ENCODE results near the gene OBI1.
A peak's percentile ranks its signal among the peaks of the same experiment; 100 is the strongest.
"Not testable (repeated sequence)": the region's sequence is repeated elsewhere in the genome, so short reads cannot be mapped to it uniquely, and the experiment has no call there.

Gene OBI1

DNA sequence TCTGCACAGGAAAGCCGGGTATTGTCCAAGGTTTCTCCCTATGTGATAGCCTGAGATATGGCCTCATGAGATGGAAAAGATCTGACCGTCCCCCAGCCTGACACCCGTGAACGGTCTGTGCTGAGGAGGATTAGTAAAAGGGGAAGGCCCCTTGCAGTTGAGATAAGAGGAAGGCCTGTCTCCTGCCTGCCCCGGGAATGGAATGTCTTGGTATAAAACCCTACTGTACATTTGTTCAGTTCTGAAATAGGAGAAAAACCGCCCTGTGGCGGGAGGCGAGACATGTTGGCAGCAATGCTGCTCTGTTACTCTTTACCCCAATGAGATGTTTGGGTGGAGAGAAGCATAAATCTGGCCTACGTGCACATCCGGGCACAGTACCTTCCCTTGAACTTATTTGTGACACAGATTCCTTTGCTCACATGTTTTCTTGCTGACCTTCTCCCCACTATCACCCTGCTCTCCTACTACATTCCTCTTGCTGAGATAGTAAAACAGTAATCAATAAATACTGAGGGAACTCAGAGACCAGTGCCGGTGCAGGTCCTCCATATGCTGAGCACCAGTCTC lies 11.8 kb downstream of the OBI1 start:
- not testable (repeated sequence) for DNase-seq

DNA sequence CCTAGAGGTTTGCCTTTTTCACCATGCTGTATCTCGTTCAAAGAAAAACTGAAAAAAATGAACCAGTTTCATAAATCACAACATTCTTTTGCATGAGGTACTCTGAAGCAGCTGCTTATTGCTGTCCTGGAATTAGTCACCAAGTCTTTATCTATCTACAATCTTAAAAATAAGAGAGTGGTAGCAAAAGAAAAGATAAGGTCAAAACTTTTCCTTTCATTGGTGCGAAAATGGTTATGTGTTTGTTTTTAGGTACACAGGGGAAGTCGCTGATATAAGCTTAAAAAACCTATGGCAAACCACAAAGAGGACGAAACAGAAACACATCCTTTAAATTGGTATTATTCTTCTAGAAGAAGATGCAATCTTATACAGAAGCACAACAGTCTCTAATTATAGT lies 20.7 kb downstream of the OBI1 start:
- no peak for DNase-seq

DNA sequence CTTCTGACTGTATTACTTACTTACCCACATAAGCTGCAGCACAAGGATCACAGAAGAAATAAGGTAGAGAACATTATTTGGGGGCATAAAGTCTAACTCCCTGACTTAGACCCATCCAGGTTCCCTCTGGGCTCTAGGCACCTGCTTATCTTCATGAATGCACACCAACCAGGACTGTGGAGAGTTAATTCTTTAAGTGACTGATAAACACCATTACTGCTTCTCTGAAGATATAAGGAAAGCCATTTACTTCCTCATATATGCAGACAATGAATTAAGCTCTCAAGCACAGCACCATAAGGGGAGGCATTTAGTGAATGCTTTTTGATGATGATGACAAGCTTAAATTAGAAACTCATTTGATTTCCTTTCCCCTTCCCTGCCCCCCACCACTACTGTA lies 22.5 kb downstream of the OBI1 start:
- no peak for DNase-seq

DNA sequence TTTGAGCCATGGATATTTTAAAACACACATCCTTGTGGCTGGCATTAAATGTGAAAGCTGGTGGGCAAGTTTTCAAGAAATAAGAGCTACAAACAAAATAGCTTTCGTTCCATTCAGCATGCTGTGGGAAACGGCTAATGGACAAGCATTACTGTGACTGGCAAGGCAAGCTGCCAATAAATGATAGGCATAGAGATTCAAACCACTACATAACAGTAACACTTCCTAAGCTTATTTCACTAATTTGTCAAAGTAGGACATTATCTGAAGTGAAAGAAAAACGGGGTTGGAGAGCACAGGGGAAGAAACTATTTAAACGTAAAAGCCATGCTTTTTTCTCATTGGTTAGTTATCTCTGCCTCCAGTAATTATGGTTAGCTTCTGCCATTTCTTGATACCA lies 26.0 kb downstream of the OBI1 start:
- DNase-seq, result no peak

DNA sequence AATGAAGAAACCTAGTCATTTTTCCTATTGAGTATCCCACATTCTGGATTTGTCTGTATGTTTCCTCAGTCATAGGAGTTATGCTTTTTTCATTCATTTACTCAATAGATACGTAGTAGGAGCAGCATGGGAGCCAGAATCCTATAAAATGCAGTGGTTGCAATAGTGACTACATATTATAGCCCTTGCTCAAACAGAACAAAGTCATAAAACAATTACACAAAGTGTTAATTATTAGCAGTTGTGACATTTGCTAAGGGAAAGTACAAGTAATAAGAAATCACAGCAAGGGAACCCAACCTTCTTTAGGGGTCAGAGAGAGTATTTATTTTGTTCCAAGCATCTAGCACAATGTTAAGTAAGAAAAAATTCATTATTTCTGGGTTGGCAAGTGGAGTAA lies 27.9 kb downstream of the OBI1 start:
- DNase-seq, result no peak

DNA sequence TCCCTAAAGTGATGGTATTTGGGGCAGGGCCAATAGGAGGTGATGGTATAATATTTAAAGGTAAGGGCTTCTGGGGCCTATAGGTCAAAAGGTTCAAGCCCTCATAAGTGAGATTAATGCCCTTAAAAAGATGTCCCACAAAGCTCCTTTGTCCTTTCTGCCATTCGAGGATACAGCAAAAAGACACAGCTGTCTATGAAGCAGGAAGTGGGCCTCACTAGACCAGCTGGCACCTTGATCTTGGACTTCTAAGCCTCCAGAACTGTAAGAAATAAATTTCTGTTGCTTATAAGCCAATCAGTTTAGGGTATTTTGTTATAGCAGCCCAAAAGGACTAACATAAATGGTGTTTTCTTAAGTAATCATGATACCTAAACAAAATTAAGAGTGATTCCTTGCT lies 28.4 kb downstream of the OBI1 start:
- DNase-seq, result no peak

DNA sequence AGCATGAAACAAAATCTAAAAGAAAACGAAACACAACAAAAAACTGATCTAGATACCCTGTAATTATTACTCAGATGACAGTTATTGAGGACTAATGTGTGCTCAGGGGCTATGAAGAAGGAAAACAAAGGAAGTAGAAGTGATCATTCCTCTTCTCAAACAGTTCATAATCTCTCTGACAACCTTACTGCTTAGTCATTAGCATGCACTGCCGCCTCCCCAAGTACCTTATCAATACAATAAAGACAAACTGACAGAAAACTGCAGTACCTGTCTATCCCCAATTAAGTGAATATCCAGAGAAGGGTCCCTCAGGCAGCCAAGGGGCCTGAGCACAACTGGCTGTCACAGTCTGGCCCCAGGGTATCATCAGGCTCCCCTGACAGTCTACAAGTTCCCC lies 33.6 kb downstream of the OBI1 start:
- no peak for DNase-seq

DNA sequence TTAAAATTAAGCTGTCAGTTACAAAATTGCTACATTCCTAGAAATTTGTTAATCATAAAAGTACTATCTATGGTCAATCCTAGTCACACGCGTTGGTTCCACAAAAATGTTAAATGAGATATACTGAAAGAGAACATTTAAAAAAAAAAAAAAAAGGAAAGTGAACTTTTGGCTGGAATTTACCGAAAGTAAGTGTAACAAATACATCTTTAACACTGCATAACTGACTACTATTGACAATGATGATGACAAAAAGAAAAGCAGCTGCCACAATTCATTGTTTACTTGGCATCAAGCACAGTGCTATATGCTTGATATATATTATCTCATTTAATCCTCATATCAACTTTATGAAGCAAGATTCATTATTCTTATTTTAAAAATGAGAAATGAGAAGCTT lies 35.8 kb downstream of the OBI1 start:
- DNase-seq, result no peak

DNA sequence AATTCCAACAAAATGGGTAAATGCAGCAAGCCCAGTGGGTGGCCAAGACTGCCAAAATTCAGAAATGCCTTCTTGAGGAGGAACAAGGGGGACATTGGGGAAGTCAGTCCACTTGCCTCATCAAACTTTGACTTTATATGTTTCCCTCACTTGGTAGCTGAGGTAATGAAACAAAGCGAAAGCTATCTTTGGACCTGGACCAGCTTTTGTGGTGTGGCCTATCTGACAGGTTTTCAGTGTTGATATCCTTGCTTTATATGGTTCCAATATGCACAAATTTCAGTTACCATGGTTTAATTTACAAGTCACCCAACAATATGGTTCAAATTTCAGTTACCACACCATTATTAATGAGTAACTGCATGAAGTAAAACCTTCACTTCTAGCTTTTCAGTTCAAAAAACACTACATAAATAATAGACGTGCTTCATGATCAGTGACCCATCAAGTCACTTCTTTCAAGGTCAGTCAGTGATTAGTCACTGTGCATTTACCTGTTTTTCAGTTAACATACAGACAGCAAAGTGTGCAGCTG lies 38.0 kb downstream of the OBI1 start:
- DNase-seq, result no peak

DNA sequence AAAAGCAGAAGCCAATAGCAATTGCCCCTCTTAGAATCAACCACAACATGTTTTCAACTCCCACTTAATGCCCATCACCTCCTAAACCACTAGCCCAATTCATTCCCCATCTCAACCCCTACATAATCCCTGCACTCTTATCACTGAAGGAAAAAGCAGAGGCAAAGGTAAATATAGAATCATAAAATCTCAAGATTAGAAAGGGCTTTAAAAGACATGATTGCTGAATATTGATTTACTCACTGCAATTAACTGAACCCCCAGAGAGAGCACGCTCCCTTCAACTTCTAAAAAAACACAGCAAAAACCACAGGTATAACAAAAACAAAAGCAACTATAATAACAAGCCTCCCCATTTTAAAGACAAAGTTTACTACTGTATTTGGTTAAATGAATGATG lies 40.5 kb downstream of the OBI1 start:
- no peak for DNase-seq

DNA sequence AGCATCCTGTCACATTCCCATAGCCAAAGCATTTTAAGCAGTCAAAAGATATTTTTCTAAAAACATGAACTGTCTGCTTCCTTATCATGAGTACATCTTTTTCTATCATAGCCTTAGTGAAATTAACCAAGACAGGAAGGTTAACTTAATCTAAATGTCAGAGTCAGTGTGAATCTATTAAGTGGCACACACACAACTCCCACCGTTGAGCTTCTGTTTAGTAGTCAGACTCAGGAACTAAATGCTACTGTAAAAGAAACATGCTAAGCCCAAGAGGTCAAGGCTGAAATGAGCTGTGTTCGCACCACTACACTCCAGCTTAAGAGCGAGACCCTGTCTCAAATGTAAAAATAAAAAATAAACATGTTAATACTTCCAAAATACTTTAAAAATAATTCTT lies 47.9 kb downstream of the OBI1 start:
- DNase-seq, result no peak

DNA sequence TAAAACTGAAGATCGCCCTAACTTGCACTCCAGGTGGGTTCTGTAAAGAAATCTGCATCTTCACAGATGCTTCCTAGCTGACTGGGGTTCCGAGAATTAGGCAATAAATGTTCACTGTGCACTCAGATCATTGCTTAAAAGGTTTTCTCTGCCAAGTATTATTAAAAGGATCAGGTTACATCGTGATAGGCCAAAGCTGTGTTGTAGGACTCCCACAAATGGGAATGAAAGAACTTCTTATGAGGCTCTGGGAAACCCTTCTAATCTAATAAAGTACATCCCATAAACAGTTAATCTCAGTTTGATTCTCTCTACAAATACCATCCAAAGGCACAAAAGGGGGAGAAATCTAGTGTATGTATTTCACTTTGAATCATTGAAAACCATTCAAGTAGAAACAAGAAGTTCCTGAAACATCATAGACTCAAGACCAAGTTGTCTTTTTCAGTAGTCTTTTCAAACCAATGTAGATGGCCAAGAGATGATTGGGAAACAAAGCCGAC lies 48.5 kb downstream of the OBI1 start:
- no peak for DNase-seq

DNA sequence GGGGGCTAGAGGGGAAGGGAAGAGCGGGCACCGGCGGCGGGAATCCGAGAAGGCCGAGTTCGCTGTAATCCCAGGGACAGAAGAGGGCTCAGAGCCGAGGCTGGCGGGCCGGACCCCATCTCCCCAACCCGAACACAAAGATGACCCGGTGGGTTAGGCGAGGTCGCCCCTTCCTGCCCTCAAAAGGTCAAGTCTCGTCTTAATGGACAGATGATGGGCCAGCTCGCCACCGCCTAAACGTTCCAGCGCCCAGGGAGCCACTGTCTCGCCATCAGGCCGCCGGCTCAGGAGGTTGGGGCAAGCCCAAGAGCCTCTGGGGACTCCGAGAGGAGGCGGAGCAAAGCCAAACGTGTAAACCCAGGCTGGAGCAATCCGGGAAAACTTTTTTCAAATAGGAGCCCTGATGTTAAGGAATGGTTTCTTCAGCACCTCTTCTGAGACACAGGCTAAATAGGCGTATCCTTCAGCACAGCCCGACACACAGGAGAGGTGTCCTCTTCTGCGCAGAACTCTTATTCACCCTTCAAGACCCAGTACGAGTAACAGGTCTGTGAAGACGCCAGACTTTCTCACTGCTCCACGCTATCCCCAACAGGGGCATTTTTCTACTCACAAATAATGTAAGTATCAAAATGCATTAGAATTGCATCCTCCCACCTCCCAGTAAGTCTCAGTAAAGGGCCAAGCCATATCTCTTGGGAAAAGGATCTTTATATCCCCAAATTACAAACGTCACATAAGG lies 49.3 kb downstream of the OBI1 start:
- DNase-seq, result no peak

DNA sequence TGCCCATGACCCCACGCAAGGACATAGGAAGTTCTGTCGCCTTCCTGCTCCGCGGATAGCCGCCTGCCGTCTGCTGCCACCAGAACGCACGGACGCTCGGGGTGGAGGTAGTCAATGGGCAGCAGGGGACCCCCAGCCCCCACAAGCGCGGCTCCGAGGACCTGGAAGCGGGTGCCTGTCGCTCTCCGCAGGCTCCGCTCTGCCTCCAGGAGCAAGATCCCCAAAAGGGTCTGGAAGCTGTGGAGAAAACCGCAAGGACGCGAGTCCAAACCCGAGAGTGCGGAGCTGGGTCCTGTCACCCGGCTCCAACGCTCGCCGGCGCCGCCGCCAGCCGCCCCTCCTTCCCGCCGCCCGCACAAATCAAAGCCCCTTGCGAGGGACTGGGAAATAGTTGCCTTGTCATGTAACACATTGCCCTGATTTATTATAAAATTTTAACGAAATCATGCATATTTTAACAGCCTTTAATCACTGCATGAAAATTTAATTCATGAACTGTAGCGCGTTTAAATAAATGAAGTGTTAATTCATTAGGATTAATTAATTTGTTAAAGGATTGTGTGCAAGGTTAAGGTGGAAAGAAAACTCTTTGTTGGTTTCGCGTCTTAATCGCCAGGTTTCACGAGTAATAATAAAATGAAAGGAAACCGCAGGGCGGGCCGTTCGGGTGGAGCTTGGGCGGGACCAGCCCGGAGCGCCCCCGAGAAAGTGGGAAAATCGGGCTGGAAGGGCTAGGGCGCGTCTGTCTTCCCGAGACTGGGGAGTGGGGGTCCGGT lies 50.1 kb downstream of the OBI1 start:
- DNase-seq, result no peak

DNA sequence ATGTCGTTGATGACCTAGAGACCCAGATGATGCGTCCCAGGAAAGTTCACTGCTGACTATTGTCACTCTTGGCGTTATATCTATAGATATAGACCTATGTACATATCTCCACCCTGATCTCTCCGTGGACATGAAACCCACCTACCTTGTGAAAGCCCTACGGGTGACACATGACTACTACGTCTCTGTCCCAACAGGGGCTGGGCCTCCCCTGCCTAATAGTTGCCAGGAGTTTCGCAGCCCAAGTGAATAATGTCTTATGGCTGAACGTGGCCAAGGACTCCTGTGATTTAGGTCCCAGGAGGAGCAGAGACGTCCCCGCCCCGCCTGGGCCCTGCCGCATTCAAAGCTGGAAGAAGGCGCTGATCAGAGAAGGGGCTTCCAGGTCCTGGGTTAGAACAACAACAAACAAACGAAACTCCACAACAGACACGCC lies 50.7 kb downstream of the OBI1 start:
- DNase-seq, result no peak

DNA sequence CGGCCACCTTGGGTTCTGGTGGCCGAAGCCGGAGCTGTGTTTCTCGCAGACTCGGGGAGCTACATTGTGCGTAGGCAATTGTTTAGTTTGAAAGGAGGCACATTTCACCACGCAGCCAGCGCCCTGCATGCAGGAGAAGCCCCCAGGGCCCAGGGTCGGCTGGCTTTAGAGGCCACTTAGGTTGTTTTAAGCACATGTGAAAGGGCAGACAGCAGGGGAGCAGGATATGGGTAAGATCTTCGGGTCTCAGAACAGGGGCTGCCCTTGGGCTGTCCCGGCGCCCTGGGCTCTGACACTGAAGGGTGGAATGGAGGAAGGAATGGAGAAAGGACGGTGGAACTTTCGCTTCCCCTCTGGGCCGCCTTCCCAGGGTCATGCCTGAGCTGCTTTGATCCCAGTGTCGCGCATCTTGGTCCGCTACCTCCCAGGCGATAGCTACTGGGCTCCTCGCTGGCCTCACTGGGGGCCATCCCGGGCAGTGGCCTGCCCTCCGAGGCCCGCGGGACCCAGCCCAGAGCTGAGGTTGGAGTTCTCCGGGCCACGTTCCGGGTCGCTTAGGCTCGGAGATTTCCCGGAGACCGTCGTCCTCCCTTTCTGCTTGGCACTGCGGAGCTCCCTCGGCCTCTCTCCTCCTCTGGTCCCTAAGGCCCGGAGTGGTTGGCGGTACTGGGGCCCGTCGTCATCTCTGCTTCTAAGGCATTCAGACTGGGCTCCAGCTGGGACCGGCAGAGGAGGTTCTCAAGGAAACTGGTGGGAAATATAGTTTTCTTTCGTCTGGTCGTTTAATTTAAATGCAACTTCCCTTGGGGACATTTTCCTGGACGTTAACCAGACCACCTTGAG lies 51.3 kb downstream of the OBI1 start:
- no peak for DNase-seq

DNA sequence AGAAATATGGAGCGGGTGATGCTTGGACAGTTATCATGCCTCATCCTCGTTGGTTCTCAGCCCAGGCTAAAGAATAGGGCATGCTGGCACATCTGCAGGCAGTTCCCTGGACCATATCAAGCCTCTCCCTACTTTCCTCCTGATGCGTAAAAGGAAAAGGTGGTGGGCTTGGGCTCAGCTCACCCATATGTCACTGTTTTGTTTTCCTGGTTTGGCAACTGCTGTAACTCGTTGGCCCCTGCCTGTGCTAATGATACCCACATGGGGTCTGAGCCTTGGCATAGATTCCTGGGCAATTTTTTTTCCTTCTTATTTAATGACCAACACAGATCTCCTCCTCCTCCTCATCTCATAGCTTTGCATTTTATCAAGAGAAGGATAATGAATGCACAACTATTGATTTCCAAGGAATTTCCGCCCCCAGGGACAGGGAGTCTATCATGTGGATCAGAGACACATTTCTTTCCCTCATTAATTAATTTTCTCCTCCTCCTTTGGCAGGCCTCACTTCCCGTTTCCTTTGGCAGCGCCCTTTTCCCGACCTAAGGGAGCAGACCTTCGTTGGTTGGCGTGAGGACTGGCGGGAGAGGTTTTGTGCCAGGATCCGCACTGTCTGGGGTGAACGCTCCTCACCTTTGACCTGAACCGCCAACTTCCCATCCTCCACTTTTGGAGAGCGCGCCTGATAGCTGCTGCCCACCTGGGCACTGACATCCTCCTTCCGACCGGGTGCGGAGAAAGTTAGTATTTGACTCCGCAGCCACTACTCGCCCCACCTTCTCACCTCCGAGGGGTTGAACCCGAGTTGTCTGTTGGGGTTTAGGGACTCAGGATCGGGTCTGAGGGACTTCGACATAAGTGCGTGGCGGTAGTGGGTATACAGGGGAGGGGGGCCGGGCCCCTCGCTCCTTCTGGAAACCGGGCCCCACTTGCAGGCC lies 52.2 kb downstream of the OBI1 start:
- no peak for DNase-seq

DNA sequence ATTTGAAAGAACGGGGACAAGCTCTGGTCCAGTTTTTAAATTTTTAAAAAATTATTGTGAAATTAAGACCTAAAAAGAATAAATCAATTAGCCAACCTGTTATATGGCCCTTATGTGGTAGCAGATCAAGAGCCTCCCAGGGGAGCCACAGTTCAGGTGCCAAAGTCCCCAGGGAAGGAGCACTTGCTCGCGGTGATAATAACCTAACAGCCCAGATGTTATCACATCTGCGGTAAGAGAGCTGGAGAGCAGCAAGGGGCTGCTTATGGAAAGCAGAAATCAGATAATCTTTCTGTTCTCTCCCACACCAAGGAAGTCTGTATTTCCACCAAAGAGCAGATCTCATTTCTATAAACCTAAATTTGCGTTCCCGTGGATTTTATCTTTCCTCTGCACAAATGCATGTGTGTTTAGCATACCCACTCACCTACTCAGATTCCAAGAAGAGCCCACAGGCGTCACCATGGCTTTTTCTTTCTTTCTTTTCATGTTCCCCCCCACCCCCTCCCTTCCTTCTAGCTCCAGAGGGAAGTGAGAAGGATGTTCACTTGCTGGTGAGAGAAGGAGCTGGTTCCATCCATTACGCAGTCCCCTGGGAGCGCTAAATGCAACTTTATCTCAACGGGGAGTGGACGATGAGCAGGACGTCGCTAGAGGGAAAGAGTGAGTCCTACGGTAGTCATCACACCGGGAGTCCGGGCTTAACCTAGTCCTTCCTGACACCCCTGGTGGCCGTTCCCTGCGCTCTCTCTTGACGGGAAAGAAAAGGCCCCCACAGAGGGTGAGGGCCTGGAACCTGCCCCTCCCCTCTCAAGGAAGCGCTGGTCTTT lies 54.0 kb downstream of the OBI1 start:
- no peak for DNase-seq

DNA sequence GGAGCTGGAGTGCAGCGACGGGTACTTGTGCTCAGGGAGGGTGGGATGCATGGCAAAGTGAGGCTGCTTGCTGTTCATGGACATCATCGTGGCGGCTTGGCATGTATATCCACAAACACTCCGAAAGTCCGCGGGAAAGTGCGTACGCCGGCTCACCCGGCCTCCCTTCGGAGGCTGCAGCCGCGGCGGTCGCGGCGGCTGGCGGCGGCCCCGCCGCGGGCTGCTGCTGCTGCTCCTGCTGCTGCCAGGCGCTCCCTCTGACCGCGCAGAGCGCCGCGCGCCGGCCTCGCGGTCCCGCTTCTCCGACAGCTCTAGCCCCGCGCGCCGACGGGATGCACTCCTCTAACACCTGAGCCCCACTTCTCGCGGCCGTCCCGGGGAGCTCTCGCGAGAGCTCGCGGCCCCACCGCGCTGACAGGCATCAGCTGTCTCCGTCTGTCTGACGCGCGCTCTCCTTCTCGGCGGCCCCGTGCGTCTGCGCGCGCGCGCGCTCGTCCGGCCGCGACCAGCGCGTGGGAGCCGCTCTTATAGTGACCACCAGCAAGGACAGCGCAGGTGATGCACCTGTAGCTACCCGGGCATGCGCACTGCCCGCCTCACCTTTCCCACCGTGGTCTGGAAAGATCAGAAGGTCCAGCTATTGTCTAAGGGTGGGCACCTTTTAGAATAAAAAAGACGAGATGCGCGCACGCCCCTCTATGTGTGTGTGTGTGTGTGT lies 55.6 kb downstream of the OBI1 start, which contains the start of gene POU4F1:
Gene POU4F1 (minus strand): TSS at position 313 of the 718 bp plus-strand sequence. CDS start 226 bp downstream, at position 87.
- DNase-seq, result peak; percentile 10
